ENCODE measurements around the gene GRAMD2B.

DNA sequence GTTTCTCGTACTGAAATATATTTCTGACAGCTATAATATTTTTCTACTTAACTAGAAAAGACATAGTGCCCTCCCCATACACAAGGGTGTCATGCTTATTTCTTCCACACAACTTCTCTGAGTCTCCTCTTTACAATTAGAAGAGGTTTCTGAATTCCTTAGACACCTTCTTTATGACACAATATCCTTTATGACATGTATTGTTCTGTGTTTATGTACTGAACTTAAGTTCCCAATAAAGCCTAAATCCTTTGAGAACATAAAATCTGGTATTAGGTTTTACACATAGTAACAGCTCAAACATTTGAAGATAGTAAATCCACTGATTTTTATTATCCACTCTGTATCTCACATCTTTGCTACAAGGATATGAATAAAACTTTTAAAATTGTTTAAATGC is 32.5 kb downstream of the GRAMD2B start:
- TF ChIP-seq EZH2 (IDR thresholded peaks at IDR 0.05; ENCODE audit: borderline replicate concordance, low read length) = no peak
- TF ChIP-seq, protein P1, sequence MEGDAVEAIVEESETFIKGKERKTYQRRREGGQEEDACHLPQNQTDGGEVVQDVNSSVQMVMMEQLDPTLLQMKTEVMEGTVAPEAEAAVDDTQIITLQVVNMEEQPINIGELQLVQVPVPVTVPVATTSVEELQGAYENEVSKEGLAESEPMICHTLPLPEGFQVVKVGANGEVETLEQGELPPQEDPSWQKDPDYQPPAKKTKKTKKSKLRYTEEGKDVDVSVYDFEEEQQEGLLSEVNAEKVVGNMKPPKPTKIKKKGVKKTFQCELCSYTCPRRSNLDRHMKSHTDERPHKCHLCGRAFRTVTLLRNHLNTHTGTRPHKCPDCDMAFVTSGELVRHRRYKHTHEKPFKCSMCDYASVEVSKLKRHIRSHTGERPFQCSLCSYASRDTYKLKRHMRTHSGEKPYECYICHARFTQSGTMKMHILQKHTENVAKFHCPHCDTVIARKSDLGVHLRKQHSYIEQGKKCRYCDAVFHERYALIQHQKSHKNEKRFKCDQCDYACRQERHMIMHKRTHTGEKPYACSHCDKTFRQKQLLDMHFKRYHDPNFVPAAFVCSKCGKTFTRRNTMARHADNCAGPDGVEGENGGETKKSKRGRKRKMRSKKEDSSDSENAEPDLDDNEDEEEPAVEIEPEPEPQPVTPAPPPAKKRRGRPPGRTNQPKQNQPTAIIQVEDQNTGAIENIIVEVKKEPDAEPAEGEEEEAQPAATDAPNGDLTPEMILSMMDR (conservative IDR thresholded peaks at IDR 0.05 in 1 of 2, IDR thresholded peaks at IDR 0.05 in 1 of 2; ENCODE audit: extremely low read depth in 1 of 2, insufficient read depth in 1 of 2, low read depth in 1 of 2, low read length in 2 of 2) = no peak

All from mammary epithelial cell (primary cell).